ENCODE data around the gene DUSP22.

Gene DUSP22

DNA sequence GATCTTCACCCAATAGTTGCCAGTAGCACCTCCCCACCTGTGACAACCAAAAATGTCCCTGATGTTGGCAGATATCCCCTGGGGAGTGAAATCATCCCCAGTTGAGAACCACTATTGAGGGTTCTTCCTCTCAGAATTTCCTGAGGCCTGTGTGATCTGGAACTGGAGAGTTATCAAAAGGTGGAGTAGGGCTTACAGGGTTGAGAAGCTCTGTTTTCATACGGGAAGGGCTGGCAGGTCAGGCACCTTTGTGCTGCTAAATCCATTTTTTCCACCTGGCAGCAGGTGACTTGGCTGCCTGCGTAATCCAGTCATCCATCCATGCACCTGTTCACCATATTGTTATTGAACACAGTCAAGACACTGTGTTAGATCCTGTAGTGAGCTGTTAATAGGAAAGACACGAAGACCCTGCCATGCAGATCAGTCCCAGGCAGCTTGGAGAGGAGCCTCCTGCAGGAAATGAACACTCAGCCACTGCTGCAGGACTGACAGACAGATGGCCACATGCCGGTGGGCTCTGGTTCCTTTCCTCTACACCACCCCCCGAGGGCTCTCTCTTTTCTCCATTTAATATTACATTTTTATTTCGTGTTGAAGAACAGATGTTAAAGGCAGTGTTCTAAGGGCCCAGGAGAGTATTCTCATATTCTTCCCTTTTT lies 5.4 kb downstream of the DUSP22 start:
- no peak for DNase-seq

- DNase-seq: no peak
Observed at GRCh38 chr6:298233-299103, 6.2 kb downstream of the DUSP22 start.

GRCh38 chr6:299104-299980 lies 7.1 kb downstream of the DUSP22 start:
- DNase-seq: no peak

DNA sequence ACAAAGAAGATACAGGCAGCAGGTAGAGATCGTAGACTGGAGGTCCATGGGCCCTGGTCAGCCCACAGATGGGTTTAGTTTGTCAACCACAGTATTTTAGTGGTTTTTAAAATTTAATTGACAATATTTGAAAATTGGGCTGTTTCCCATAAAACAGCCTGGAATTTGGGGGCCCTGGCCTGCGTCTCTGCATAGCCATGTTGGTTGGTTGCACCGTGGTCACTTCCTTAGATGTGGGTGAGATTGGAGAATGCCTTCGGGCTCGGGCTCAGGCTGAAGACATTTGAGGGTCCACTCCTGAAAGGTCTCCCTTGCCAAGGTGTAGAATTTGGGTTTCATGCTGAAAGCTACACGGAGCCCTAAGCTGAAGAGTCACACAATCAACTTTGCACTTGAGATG lies 7.7 kb downstream of the DUSP22 start:
- DNase-seq: no peak

GRCh38 chr6:300494-301198 lies 8.4 kb downstream of the DUSP22 start:
- DNase-seq: no peak

- no peak for DNase-seq
Observed at GRCh38 chr6:301526-301925, 9.2 kb downstream of the DUSP22 start.

DNA sequence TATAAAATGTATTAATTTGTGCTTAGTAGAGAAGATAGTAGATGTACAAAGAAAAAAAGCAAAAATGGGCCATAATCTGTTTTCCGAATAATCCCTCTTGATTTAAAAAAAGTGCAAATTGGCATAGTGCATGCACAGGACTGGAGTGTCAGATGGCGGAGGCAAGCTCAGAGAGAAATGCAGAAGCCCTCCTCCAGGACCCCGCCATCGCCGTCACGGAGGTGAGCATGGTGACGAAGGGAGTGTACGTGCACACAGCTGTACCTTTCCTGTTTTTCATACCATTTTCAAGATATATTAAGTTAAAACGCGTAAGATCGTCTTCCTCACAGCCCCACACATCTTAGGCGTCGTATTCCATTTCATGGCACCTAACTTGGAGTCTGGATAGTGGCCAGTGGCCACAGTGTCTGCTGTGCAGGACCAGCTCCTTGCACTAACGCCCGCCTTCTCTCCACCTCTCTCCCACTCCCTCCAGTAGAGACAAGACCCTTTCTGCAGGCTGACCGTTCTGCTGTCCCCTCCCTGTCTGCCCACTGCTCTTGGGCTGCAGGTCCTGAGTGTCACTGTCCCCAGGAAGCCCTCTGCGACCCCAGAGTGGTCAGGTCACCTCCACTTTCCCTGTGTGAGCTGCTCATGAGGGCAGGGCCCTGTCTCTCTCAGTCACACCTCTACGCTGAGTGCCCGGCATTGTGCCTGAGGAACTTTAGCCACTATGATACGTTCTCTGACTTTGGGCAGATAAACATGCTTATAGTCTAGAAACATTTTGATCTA lies 9.8 kb downstream of the DUSP22 start:
- no peak for DNase-seq

DNA sequence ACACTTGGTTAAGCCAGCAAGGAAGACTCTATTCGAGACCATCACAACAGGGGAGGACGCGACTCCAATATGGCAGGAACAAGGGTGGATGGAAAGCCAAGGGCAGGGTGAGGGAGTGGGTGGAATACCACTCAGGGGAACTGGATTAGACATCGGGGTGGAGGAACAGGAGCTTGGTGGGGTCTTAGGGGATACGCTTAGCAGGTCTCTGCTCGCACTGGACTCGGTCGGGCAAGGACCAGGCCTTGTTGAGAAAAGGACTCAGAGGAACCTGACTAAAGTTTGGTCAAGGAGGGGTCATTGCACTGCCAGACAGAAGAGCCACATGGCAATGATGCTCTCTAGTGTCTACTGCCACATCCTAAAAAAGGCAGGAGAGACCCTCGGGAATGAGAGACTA lies 10.5 kb downstream of the DUSP22 start:
- DNase-seq: no peak

DNA sequence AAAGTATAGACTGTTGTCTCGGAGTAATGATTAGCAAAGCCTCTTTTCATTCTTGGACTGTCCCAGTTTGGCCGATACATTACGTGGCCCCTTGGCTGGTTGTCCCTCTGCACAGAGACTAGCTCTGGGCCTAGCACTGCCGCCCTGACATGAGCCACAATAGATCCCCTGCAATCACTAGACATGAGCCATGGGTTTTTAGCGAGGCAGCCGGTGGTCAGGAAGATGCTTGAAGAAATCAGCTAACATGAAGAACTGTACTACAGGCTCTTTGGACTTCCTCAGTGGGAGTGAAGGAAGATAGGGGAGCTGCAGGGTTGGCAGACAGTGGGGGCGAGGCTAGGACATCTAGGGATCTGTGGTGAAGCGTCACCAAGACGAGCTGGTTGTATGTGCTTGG lies 11.0 kb downstream of the DUSP22 start:
- no peak for DNase-seq

DNA sequence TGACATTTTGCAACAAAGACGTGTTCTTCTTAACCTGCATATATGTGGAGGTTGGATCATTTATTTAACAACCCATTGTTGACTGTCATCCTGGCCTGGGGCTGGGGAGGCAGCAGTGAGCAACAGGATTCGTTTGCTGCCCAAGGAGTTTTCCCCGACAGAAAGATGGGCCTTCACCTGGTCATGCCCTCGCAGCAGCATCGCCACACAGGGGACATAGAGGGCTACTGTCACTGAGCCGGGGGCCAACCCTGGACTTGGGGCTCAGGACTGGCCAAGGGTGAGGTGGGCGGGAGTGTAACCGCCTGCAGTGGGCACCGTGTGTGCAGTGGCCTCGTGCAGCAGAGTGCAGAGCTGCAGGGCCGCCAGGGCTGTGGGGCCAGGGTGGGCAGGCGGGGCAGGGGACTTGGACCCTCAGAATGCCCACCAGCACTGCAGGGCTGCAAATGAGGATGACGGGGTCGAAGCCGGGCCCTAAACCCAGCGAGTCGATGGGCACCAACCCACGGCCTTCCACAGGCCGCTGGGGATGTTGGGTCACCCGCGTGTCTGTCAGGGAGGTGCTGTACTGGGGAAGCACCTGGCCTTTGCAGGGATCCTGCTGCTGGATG lies 11.8 kb downstream of the DUSP22 start:
- DNase-seq: no peak

DNA sequence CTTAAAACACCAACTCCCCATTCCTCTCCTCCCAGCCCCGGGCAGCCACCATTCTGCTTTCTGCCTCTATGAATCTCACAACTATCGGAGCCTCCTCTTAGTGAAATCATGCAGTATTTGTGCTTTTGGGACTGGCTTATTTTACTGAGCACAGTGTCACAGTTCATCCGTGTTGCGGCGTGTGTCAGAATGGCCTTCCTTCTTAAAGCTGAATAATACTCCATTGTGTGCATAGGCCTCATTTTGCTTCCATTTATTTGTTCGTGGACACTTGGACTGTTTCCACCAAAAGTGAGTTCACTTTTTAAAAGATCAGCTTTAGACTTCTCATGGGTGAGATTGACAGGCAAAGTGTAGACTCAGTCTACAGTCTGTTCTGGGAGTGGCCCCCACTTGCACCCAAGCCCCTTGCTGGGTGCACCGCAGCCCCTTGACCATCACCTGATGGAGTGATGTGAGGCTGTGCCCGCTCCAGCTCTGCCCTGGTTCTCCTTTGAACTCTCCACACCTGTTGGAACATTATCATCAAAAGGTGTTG lies 12.6 kb downstream of the DUSP22 start:
- DNase-seq: no peak

DNA sequence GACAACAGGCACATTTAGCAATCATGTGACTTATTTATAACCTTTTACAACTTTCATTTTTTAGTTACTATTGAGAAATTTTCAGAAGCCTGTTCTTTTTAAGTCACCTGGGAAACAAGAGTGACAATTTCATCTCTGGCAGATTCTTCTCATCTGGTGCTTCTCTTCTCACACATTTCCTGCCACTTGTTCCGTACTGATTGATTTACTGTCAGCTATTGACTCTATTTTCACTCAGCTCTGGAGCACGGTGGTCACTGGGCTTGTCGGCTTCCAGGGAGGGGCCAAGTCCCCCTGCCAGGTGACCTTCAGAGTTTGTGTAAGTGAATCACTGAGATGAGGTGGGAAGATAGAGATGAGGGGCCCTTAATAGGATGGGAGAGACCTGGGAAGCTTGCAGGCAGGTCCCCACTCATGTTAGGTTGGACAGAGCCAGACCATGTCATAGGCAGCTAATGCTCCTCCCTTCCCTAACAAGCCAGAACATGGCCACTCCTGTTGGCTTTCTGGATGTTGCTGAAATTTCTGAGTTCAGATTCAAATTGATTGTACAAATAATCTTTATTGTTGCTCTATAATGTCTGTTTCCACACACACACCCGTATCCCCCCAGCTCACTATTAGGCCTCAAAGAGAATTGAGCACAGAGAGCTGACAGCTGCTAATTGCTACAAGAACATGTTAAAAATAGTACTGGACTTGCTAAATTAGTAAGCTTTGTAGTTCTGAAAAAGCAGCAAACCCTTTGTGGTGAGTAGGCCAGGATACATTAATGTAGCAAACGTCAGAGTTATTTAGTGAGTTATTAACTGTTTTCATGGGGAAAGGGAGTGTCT lies 13.3 kb downstream of the DUSP22 start:
- no peak for DNase-seq

DNA sequence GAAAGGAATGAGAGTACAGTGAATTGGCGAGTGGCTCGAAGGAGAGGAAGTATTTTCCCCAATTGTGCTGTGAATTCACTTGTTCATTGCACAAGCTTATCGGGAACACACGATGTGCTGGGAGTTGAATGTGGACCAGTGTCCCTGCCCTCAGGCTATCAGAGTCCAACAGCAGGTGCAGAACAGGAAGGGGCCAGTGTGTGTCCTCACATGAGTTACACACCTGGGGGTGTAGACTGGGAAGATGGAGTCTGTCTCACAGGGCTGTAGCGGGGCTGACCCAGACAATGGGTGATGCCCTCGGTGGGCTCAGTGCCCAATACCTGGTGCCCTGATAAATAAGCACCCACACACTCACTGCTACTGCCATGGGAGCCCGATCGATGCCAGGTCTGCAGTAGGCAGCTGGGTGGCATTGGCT lies 14.4 kb downstream of the DUSP22 start:
- DNase-seq: no peak

GRCh38 chr6:307065-307814 lies 15.0 kb downstream of the DUSP22 start:
- no peak for DNase-seq

- DNase-seq: no peak
Observed at GRCh38 chr6:307874-308273, 15.6 kb downstream of the DUSP22 start.

DNA sequence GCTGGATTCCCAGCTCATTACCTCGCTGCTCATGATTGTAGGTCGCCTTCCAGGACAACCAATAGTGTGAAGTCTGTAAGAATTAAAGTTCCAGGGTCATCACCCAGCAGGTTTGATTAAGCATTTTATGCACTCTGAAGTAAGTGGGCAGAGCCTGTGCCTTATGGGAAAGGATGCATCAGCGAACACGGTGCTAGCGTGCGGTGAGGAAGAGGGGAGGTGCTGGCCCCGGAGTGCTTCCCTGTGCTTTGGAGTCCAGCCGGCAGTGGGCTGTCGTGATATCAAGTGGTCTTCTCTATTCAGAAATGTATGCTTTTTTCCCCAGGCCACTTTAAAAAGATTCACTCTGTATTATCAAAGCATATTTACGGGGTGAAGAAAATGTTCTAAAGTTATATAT lies 16.0 kb downstream of the DUSP22 start:
- DNase-seq: no peak

DNA sequence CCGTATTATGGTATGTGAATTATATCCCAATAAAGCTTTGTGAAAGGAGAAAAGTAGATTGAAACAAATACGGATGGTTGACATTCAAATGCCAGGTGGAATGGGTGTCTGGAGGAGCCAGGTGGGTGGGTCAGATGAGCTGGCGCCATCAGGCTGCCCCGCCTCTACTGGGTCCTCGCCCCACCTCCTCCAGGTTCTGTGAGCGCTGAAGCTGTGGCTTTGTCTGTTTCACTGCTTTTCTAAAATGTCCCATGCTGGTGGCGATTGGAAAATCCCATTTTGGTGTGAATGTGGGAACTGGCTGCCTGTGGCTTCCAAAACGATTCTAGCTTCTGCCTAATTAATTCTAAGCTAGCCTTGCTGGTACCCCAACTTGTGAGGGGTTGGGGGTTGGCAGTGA lies 16.5 kb downstream of the DUSP22 start:
- DNase-seq: no peak

DNA sequence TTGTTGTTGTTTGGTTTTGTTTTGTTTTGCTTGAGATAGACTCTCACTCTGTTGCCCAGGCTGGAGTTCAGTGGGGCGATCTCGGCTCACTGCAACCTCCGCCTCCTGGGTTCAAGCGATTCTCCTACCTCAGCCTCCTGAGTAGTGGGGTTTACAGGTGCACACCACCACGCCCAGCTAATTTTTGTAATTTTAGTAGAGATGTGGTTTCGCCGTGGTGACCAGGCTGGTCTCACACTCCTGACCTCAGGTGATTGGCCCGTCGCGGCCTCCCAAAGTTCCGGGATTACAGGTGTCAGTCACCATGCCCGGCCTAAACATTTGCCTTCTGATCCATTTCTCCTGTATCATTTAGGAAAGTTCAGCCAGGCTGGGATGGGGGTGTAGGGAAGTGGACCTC lies 17.7 kb downstream of the DUSP22 start:
- DNase-seq: no peak

- no peak for DNase-seq
Observed at GRCh38 chr6:310671-311070, 18.4 kb downstream of the DUSP22 start.
